HG03457 (cell line): ENCODE data around the gene SOX6.
"Not testable (repeated sequence)": the region's sequence is repeated elsewhere in the genome, so short reads cannot be mapped to it uniquely, and the experiment has no call there.

Experiments
- ATAC-seq: cut with Tn5 transposase; IDR thresholded peaks from one replicate; pipeline ENCODE4 v1.9.1; 2021; ENCODE audit warnings: moderate number of reproducible peaks; ENCODE audit not compliant: unreplicated experiment

The SOX6 gene

GRCh38 chr11:15938983-15939382, 417.4 kb downstream of the SOX6 start:
- no peak for ATAC-seq

GRCh38 chr11:15938121-15938611, 418.2 kb downstream of the SOX6 start:
- no peak for ATAC-seq

DNA sequence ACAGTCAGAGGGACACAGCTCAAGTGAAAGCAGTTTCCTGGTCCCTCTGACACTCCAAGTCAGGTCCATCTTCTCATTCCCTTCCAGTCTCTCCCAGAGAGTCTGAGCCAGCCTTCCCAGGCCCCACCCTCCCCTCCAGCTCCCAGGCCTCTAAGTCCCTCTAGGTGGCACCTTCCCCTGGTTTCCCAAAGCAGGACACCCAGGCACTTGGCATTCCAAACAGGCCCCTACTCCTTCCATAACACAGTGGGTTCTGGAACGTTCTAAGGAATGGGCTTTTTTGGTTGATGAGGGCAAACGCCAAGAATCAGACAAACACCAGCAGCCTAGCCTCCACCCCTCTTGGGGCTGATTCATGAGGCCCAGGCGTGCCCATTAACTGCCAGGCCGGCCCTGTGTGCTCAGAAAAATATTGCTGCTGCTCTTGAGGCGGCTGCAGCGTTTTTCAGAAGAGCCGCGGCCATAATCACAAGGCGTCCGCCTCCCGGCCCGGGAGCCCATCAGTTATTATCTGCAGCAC, 418.7 kb downstream of the SOX6 start:
- ATAC-seq = no peak

GRCh38 chr11:15936011-15936410, 420.3 kb downstream of the SOX6 start:
- ATAC-seq = no peak

DNA sequence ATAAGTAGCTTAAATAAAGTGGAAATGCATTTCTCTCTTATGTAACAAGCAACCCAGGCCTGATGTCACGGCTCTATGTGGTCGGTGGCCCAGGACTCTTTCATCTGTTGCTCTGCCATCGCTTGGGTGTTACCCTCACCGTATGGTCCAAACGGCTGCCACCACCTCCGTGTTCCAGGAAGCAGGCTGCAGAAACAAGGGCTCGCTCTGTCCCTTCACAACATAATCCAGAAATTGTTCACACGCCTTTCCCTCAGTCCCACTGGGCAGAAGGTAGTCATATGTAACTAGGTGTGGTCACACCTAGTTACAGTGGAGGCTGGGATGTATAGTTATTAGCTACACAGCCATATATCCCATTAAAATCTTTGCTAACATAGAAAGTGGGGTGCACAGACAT, 421.0 kb downstream of the SOX6 start:
- no peak for ATAC-seq

GRCh38 chr11:15933886-15934625, 422.3 kb downstream of the SOX6 start:
- no peak for ATAC-seq

DNA sequence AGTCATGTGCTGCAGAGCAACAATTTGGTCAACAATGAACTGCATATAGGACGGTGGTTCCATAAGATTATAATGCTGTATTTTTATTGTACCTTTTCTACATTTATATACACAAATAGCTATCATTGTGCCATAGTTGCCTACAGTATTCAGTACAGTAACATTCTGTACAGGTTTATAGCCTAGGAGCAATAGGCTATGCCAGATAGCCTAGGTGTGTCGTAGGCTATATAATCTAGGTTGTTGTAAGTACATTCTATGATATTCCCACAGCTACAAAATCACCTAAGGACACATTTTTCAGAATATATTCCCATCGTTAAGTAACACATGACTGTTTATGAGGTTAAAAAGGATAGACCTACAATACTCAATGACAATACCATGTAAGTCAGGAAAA, 423.9 kb downstream of the SOX6 start:
- ATAC-seq = no peak

DNA sequence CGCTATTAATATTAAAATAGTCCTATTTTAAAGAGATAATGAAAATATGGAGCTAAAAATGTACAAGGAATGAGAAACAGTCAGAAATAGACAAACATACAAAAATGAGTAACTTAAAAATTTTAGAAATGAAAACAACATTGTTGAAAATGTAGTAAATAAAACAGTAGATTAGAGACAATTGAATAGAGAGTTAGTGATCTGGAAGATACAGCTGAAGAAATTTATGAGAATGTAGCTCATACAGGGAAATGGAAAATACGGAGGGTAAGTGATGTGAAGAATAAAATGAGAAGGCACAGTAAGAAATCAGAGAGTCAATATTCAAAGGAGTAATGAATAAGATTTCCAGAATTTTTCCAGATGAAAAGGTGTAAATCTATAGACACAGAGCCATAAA, 424.8 kb downstream of the SOX6 start:
- no peak for ATAC-seq

GRCh38 chr11:15930442-15931025, 425.8 kb downstream of the SOX6 start:
- no peak for ATAC-seq

- ATAC-seq = no peak
These were observed 426.9 kb downstream of the SOX6 start for GRCh38 chr11:15929371-15929901.

DNA sequence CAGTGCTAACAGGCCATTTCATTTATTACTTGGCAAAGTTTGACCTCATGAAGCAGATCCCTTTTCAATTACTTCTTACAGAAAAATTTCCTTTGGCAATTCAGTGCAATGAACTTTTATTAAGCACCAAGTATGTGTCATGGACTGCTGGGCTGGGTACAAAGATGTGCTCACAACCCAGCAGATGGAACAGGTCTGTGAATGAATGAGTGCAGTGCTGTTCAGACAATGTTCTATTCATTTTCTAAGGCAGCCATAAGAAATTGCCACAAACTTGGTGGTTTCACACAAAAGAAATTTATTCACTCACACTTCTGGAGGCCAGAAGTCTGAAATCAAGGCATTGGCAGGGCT, 428.5 kb downstream of the SOX6 start:
- no peak for ATAC-seq

DNA sequence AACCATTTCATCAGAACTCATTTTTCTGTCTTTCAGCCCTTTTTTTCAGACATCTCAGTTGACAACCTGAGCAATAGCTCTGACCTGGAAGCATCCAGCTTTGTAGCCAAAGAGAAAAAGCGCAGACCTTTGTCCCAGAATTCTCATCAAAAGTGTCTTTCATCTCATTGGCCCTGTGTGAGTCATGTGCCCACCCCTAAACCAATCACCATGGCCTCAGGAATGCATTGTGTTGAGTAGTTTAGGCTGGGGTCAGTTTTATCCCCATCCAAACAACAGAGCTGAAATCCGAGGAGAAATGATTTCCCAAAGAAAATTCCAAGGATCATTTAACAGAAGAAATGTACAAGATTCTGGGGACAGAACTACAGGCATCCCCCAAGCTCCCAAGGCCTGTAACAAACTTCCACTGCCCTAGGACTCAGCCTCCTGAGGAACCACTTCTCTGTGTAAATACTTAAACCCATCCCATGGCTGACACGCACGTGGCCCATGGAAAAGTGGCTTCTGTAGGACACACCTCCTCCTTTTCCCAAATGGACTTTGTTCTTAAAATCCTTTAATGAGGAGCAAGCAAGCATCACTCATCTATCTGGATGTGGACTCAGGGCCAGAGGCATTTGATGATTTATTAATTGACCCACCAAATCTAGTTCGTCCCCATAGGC, 429.0 kb downstream of the SOX6 start:
- no peak for ATAC-seq

DNA sequence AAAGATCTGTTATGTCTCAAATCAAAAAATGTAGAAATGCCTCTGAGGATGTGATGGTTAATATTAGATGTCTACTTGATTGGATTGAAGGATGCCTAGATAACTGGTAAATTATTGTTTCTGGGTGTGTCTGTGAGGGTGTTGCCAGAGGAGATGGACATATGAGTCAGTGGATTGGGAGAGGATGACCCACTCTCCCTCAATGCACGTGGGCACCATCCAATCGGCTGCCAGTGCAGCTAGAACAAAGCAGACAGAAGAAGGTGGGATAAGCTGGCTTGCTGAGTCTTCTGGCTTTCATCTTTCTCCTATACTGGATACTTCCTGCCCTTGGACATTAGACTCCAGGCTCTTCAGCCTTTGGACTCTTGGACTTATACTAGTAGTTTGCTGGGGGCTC, 430.3 kb downstream of the SOX6 start:
- no peak for ATAC-seq

GRCh38 chr11:15923183-15923582, 433.2 kb downstream of the SOX6 start:
- ATAC-seq = no peak

DNA sequence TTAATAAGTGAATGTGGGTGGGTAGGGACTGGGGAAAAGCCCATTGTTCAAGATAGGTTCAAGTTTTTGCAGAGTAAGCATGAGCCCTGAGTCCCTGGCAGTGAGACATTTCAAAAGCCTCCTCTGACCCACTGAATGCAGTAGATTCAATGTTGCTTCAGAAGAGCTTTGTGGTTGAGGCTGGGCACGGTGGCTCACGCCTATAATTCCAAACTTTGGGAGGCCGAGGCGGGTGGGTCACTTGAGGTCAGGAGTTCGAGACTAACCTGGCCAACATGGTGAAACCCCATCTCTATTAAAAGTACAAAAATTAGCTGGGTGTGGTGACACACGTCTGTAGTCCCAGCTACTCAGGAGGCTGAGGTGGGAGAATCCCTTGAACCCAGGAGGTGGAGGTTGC, 433.6 kb downstream of the SOX6 start:
- ATAC-seq = not testable (repeated sequence)

DNA sequence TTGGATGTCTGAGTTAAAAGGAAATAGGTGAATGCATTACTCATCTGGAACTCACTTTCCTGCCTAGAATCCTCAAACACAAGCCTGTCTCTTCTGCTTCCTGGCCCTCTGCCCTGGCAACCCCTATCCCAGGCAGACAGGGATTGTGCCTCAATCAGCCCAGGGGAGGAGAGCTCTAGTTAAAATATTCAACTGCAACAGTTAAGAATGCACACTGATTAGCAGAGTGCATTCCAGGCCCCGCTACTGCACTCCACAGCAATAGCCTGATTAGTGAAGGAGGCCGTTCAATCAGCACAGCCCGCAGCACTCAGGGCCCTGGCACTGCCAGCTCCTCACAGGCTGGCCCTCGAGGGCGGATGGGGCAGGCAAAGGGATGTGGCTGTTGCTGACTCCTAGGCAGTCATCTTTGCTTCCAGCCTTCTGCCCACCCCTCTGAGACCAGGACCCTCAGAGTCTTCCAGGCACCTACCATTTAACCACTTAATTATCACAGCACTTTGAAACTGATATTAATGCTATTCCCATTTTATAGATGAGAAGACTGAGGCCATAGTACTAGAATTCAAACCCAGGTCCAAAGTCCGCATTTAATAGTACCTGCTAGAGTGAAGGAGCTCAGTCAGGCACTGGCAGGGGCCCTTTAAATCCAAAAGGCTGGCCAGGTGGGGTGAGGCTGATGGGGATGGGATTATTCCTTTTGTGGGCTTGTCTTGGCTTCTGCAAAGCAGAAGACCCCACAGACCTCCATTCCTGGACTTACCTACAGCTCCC, 435.3 kb downstream of the SOX6 start:
- no peak for ATAC-seq

- ATAC-seq = no peak
These were observed 437.7 kb downstream of the SOX6 start for GRCh38 chr11:15918674-15919073.

GRCh38 chr11:15918212-15918611, 438.1 kb downstream of the SOX6 start:
- no peak for ATAC-seq
